Measurements from ENCODE around the gene CRYBG1.

DNA sequence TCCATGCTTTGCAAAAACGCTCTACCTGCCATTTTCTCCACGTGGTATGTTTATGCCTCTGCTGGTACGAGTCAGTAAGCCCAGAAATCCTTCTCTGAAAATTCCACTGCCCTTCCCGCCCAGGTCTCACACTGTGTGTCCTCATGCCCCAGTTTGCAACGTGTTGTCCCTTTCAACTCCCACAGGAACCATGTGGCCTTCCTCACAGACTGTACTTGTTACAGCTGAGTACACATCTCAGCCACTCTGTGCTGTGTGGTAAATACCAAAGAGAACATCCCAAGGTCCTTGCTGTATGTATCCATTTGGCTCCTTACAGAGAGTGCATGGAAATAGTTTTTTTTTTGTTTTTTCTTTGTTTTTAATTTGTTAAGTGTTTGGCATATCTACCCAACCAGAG lies 211.9 kb downstream of the CRYBG1 start:
- TF ChIP-seq EP300 (IDR thresholded peaks at IDR 0.05) (no peak), KDM1A (IDR thresholded peaks at IDR 0.05; ENCODE audit: low read depth) (no peak), POLR2AphosphoS2 (conservative IDR thresholded peaks at IDR 0.05; ENCODE audit: low read length) (no peak)
- TF ChIP-seq, protein P1, sequence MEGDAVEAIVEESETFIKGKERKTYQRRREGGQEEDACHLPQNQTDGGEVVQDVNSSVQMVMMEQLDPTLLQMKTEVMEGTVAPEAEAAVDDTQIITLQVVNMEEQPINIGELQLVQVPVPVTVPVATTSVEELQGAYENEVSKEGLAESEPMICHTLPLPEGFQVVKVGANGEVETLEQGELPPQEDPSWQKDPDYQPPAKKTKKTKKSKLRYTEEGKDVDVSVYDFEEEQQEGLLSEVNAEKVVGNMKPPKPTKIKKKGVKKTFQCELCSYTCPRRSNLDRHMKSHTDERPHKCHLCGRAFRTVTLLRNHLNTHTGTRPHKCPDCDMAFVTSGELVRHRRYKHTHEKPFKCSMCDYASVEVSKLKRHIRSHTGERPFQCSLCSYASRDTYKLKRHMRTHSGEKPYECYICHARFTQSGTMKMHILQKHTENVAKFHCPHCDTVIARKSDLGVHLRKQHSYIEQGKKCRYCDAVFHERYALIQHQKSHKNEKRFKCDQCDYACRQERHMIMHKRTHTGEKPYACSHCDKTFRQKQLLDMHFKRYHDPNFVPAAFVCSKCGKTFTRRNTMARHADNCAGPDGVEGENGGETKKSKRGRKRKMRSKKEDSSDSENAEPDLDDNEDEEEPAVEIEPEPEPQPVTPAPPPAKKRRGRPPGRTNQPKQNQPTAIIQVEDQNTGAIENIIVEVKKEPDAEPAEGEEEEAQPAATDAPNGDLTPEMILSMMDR (IDR thresholded peaks at IDR 0.05), result no peak

All from A549 (cell line).